ENCODE results near the gene MAGEC1. TPM values are rescaled to one million over a fixed set of nuclear protein-coding genes. Genes with fewer than 3 reads are reported as not detected.

Gene MAGEC1
- total and polyA plus RNA-seq, 2 of the 4 experiments (the other 2 are of a cell fraction) = not detected

DNA sequence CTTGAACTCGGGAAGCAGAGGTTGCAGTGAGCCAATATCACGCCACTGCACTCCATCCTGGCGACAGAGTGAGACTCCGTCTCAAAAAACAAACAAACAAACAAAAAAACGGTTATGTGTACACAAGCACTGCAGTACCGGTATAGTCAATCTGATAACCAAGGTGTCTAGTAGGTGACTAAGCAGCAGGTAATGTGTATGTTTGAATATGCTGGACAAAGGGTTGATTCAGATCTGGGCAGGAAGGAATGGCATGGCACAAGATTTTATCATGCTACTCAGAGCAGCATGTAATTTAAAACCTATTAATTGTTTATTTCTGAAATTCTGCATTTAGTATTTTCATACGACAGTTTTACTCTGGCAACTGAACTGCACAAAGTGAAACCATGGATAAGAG lies 41.7 kb downstream of the MAGEC1 start:
- no peak overlapping the region for H3K27ac ChIP-seq (ENCODE audit: insufficient read depth, low read length)
- no peaks in the 10 kb centered on the region for H3K36me3 ChIP-seq (ENCODE audit: control insufficient read depth, insufficient read depth, low read length)
- no peak overlapping the region for H2AK9ac ChIP-seq (replicated peaks; ENCODE audit: low read depth, low read length, poor library complexity)
- no peak overlapping the region for H2BK15ac ChIP-seq (ENCODE audit: low read depth, low read length)
- no peak overlapping the region for H3K4me3 ChIP-seq (ENCODE audit: insufficient read depth, low read depth, low read length)
- H4K5ac ChIP-seq (ENCODE audit: low read depth, low read length) = no peak overlapping the region
- no peak overlapping the region for H3K14ac ChIP-seq (replicated peaks; ENCODE audit: low read depth, low read length)
- ATAC-seq (ENCODE audit: low read depth) (no peak), DNase-seq (no peak)
- POLR2A ChIA-PET (ENCODE audit: unreplicated experiment) = no interaction called here
- H3K4me2 ChIP-seq (ENCODE audit: low read depth, low read length) = no peak overlapping the region
- CTCF ChIA-PET = no interaction called here
- no peak overlapping the region for H3K18ac ChIP-seq (ENCODE audit: low read depth, low read length)
- H2AFZ ChIP-seq (replicated peaks; ENCODE audit: low read length, poor library complexity) = no peak overlapping the region
- H4K91ac ChIP-seq (ENCODE audit: insufficient read depth, low read depth, low read length) = no peak overlapping the region
- no peaks in the 10 kb centered on the region for H3K4me1 ChIP-seq (ENCODE audit: control insufficient read depth, insufficient read depth, low read length)
- no peak overlapping the region for H3K4ac ChIP-seq (ENCODE audit: low read depth, low read length)
- no peak overlapping the region for H3K56ac ChIP-seq (ENCODE audit: extremely low read depth, insufficient read depth, low read length)
- H3K9me3 ChIP-seq (ENCODE audit: control insufficient read depth, insufficient read depth, low read length) = no peaks in the 10 kb centered on the region
- no peak overlapping the region for H2AK5ac ChIP-seq (ENCODE audit: low read depth, low read length)
- in situ Hi-C loops (cut with MboI; ENCODE audit: low sequenced_read_pairs) (no loop called here), dilution Hi-C loops (cut with HindIII; ENCODE audit: low sequenced_read_pairs, unreplicated experiment) (no loop called here), intact Hi-C loops (cut with micrococcal nuclease) (no loop called here)
- no peaks in the 10 kb centered on the region for H3K79me1 ChIP-seq (ENCODE audit: low read depth in 1 of 2, low read length in 2 of 2)
- no TSS peak for BruUV-seq (replicated peaks)
- H3K9me1 ChIP-seq (ENCODE audit: insufficient read depth, low read length) = no peaks in the 10 kb centered on the region
- H2BK20ac ChIP-seq (ENCODE audit: low read depth, low read length) = no peak overlapping the region
- H3K27me3 ChIP-seq (ENCODE audit: control insufficient read depth, insufficient read depth, low read length) = no peaks in the 10 kb centered on the region
- H4K20me1 ChIP-seq (ENCODE audit: insufficient read depth, low read length) = no peaks in the 10 kb centered on the region
- no CpG with 5 or more reads among the region's 7 CpGs for WGBS, 2 experiments (ENCODE audit: extremely low coverage in 2 of 2, insufficient read length in 1 of 2)
- no peak overlapping the region for H2BK120ac ChIP-seq (ENCODE audit: low read depth, low read length)
- TF ChIP-seq SMC3 (IDR thresholded peaks at IDR 0.05; ENCODE audit: low read depth, low read length) = no peak
- no peak for TF ChIP-seq POLR2A (IDR thresholded peaks at IDR 0.05; ENCODE audit: low read depth, low read length)
- TF ChIP-seq, protein P1, sequence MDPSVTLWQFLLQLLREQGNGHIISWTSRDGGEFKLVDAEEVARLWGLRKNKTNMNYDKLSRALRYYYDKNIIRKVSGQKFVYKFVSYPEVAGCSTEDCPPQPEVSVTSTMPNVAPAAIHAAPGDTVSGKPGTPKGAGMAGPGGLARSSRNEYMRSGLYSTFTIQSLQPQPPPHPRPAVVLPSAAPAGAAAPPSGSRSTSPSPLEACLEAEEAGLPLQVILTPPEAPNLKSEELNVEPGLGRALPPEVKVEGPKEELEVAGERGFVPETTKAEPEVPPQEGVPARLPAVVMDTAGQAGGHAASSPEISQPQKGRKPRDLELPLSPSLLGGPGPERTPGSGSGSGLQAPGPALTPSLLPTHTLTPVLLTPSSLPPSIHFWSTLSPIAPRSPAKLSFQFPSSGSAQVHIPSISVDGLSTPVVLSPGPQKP (IDR thresholded peaks at IDR 0.05; ENCODE audit: borderline replicate concordance, low read depth, low read length) = no peak
- TF ChIP-seq, protein P2, sequence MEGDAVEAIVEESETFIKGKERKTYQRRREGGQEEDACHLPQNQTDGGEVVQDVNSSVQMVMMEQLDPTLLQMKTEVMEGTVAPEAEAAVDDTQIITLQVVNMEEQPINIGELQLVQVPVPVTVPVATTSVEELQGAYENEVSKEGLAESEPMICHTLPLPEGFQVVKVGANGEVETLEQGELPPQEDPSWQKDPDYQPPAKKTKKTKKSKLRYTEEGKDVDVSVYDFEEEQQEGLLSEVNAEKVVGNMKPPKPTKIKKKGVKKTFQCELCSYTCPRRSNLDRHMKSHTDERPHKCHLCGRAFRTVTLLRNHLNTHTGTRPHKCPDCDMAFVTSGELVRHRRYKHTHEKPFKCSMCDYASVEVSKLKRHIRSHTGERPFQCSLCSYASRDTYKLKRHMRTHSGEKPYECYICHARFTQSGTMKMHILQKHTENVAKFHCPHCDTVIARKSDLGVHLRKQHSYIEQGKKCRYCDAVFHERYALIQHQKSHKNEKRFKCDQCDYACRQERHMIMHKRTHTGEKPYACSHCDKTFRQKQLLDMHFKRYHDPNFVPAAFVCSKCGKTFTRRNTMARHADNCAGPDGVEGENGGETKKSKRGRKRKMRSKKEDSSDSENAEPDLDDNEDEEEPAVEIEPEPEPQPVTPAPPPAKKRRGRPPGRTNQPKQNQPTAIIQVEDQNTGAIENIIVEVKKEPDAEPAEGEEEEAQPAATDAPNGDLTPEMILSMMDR (conservative IDR thresholded peaks at IDR 0.05; ENCODE audit: low read depth, low read length) = no peak
- TF ChIP-seq RCOR1 (IDR thresholded peaks at IDR 0.05; ENCODE audit: insufficient replicate concordance, low read length) = no peak
- no peak for TF ChIP-seq RAD21 (IDR thresholded peaks at IDR 0.05; ENCODE audit: low read length)
- no peak for TF ChIP-seq MAFK (IDR thresholded peaks at IDR 0.05; ENCODE audit: low read depth, low read length)
- TF ChIP-seq, protein P3, sequence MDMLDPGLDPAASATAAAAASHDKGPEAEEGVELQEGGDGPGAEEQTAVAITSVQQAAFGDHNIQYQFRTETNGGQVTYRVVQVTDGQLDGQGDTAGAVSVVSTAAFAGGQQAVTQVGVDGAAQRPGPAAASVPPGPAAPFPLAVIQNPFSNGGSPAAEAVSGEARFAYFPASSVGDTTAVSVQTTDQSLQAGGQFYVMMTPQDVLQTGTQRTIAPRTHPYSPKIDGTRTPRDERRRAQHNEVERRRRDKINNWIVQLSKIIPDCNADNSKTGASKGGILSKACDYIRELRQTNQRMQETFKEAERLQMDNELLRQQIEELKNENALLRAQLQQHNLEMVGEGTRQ (IDR thresholded peaks at IDR 0.05; ENCODE audit: low read depth, low read length) = no peak
- no peak overlapping the region for H2BK5ac ChIP-seq (ENCODE audit: low read depth, low read length, poor library complexity, severe bottlenecking)
- no peak overlapping the region for H3K23ac ChIP-seq (ENCODE audit: low read depth, low read length)
- no peak overlapping the region for H4K8ac ChIP-seq (ENCODE audit: low read depth in 2 of 2, low read length in 2 of 2)
- no peak overlapping the region for H3K9ac ChIP-seq (ENCODE audit: low read depth, low read length)

Data from IMR-90 (cell line).